ENCODE results near the gene NCOA3.

Gene NCOA3

DNA sequence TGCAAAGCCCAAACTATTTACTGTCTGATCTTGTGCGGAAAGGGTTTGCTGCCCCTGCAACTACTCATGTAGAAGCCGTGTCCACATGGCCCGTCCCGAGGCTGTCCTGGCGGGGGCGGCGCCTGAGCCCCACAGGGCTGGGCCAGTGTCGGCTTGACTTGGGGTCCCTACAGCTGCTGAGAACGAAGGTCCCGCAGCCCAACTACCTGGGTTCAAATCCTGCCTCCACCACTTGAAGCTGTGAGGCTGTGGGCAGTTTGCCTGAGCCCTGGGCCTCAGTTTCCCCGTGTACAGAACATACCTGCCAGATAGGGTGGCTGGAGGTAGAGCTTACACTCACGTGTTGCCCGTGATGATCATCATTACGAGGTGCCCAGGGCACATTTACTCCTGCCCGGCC lies 172.5 kb downstream of the NCOA3 start (continued):
- TF ChIP-seq, protein P1, sequence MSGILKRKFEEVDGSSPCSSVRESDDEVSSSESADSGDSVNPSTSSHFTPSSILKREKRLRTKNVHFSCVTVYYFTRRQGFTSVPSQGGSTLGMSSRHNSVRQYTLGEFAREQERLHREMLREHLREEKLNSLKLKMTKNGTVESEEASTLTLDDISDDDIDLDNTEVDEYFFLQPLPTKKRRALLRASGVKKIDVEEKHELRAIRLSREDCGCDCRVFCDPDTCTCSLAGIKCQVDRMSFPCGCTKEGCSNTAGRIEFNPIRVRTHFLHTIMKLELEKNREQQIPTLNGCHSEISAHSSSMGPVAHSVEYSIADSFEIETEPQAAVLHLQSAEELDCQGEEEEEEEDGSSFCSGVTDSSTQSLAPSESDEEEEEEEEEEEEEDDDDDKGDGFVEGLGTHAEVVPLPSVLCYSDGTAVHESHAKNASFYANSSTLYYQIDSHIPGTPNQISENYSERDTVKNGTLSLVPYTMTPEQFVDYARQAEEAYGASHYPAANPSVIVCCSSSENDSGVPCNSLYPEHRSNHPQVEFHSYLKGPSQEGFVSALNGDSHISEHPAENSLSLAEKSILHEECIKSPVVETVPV (CRISPR knock-in tag; IDR thresholded peaks at IDR 0.05) = no peak
- TF ChIP-seq RARB (CRISPR knock-in tag; IDR thresholded peaks at IDR 0.05) = no peak
- no peak for TF ChIP-seq TCF4 (CRISPR knock-in tag; IDR thresholded peaks at IDR 0.05; ENCODE audit: borderline replicate concordance)

DNA sequence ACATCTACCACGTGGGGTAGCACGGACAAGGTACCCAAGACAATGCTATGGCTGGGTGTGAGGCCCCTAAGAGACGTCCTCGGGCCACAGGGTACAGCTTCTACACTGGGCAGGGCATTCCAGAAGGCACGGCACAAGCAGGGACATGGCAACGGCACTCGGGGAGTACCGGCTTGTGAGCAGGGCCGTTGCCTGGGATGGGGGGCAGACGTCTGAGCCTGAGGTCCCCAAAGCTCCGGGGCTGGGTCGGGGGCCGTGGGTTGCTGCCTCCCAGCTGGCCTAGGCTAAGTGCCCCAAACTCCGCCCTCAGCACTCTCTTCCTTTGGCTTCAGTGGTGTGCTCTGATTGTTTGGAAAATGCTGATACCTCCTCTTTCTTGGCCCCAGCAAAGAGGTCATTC lies 173.0 kb downstream of the NCOA3 start:
- ATAC-seq = no peak
- TF ChIP-seq RARB (CRISPR knock-in tag; IDR thresholded peaks at IDR 0.05) = no peak
- TF ChIP-seq ZNF8 (CRISPR knock-in tag; IDR thresholded peaks at IDR 0.05) = no peak
- no peak for TF ChIP-seq CSDC2 (CRISPR knock-in tag; IDR thresholded peaks at IDR 0.05)
- TF ChIP-seq SNAI2 (CRISPR knock-in tag; IDR thresholded peaks at IDR 0.05) = no peak

DNA sequence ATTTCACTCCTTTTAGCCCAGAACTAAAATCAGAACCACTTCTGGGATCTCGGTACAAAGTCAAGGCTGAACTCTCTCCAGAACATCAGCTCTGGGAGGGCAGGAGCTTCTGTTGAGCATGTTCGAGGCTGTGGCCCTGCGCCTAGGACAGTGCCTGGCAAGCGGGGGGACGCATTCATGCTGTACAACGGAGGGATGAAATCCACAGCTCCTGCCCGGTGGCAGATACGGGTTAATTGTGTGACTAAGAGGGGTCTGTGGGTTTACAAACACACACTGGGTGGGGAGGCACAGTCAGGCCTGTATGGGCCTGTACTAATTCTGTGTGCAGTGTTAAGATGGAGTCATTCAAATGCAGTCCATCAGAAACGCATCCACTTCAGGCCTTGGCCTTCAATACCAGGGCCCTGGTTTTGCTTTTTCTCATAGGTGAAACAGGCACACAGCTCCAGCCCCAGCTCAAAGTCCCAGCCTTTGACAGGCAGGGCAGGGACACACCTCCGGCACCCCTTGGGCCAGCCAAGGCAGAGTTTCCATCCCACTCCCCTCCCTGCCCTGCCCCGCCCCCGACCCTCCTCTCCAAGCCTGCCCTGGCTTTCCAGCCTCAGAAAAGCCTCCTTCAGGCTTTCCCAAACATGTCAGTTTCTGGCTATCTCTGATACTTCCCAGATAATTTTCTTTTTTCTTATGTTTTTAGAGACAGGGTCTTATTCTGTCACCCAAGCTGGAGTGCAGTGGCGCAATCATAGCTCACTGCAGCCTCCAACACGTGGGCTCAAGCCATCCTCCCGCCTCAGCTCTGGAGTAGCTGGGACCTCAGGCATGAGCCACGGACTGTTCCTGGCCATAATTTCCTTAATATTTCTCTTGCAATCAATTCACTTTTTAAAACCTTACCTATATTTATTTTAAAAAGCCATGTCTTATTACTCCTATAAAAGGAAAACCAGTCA lies 173.8 kb downstream of the NCOA3 start:
- ATAC-seq = no peak
- no peak for TF ChIP-seq ZFP30 (CRISPR knock-in tag; IDR thresholded peaks at IDR 0.05)
- TF ChIP-seq CREB5 (CRISPR knock-in tag; IDR thresholded peaks at IDR 0.05; ENCODE audit: low read depth) = no peak
- TF ChIP-seq ZNF70 (CRISPR knock-in tag; IDR thresholded peaks at IDR 0.05) = no peak
- TF ChIP-seq, protein P1 (CRISPR knock-in tag; IDR thresholded peaks at IDR 0.05) = no peak
- TF ChIP-seq TSHZ2 (CRISPR knock-in tag; IDR thresholded peaks at IDR 0.05) = no peak

- ATAC-seq = no peak
- TF ChIP-seq TSHZ2 (CRISPR knock-in tag; IDR thresholded peaks at IDR 0.05) (no peak), TOX (CRISPR knock-in tag; IDR thresholded peaks at IDR 0.05; ENCODE audit: borderline replicate concordance) (no peak), RARB (CRISPR knock-in tag; IDR thresholded peaks at IDR 0.05) (no peak), BACH2 (CRISPR knock-in tag; IDR thresholded peaks at IDR 0.05; ENCODE audit: borderline replicate concordance) (no peak), SNAI2 (CRISPR knock-in tag; IDR thresholded peaks at IDR 0.05) (no peak), TCF4 (CRISPR knock-in tag; IDR thresholded peaks at IDR 0.05; ENCODE audit: borderline replicate concordance) (no peak), ISL1 (CRISPR knock-in tag; IDR thresholded peaks at IDR 0.05) (no peak), ZFP30 (CRISPR knock-in tag; IDR thresholded peaks at IDR 0.05) (no peak), ZNF70 (CRISPR knock-in tag; IDR thresholded peaks at IDR 0.05) (no peak), ZC3H10 (CRISPR knock-in tag; IDR thresholded peaks at IDR 0.05) (no peak)
- TF ChIP-seq, protein P2, sequence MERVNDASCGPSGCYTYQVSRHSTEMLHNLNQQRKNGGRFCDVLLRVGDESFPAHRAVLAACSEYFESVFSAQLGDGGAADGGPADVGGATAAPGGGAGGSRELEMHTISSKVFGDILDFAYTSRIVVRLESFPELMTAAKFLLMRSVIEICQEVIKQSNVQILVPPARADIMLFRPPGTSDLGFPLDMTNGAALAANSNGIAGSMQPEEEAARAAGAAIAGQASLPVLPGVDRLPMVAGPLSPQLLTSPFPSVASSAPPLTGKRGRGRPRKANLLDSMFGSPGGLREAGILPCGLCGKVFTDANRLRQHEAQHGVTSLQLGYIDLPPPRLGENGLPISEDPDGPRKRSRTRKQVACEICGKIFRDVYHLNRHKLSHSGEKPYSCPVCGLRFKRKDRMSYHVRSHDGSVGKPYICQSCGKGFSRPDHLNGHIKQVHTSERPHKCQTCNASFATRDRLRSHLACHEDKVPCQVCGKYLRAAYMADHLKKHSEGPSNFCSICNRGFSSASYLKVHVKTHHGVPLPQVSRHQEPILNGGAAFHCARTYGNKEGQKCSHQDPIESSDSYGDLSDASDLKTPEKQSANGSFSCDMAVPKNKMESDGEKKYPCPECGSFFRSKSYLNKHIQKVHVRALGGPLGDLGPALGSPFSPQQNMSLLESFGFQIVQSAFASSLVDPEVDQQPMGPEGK (CRISPR knock-in tag; IDR thresholded peaks at IDR 0.05; ENCODE audit: borderline replicate concordance) = no peak
- TF ChIP-seq, protein P1 (CRISPR knock-in tag; IDR thresholded peaks at IDR 0.05) = no peak
Observed at GRCh38 chr20:47676219-47676721, 174.6 kb downstream of the NCOA3 start.
